BLaER1 (cell line): ENCODE measurements around the gene NEU1.
A peak's percentile ranks its signal among the peaks of the same experiment; 100 is the strongest.

Source experiments
- H3K27ac ChIP-seq: shearing (Covaris generic); formaldehyde crosslinking; 2 replicates; pipeline ENCODE4 v1.8.1; 2022
- H3K27me3 ChIP-seq: shearing (Covaris generic); formaldehyde crosslinking; 2 replicates; pipeline ENCODE4 v1.8.1; 2022
- H3K36me3 ChIP-seq: shearing (Covaris generic); formaldehyde crosslinking; 2 replicates; pipeline ENCODE4 v1.8.1; 2022
- H3K4me1 ChIP-seq: shearing (Covaris generic); formaldehyde crosslinking; 2 replicates; pipeline ENCODE4 v1.8.1; 2022
- H3K4me2 ChIP-seq: shearing (Covaris generic); formaldehyde crosslinking; 2 replicates; pipeline ENCODE4 v1.8.1; 2022
- H3K4me3 ChIP-seq: shearing (Covaris generic); formaldehyde crosslinking; 2 replicates; pipeline ENCODE4 v1.8.1; 2022
- H3K9ac ChIP-seq: shearing (Covaris generic); formaldehyde crosslinking; 2 replicates; pipeline ENCODE4 v1.8.1; 2022
- H3K9me3 ChIP-seq: shearing (Covaris generic); formaldehyde crosslinking; 2 replicates; pipeline ENCODE4 v1.8.1; 2022
- H4K20me1 ChIP-seq: shearing (Covaris generic); formaldehyde crosslinking; 2 replicates; pipeline ENCODE4 v1.8.1; 2022
- Cebpa-rat ChIP-seq: shearing (Covaris generic); IDR thresholded peaks from 2 replicates; pipeline ENCODE4 v1.8.1; 2022

Gene NEU1

DNA sequence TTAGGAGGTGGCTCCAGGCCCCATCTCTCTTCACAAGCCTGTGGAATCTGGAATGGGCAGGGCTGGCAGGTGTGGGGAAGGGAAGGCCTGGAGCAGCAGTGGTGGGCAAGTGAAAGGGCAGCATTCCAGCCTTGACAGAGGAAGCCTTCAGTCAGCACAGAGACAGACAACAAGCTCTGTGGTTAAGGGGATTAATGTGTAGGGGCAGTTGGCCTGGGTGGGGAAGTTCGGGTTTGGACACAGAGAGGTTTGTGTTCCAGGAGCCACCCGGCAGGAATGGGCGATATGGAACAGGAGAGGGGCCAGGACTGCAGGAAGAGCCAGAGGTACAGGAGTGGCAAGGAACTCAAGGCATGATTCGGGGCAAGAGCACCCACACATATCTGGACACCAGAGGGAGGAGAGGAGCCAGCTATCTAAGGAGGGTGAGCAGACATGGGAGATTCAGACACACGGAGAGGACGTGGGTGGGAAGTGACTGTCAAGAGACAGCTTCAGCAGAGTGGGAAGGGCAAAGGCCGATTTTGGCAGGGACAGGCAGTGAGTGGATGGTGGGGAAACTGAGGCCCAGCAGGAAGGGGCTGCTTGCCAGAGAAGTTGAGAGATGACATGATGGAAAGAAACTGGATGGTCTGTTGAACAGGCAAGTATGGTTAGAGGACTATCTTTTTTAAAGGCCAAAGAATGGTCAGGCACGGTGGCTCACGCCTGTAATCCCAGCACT lies 18.7 kb upstream of the NEU1 start:
- H3K9me3 ChIP-seq: no peaks in the 10 kb centered on the region
- H3K9ac ChIP-seq: no peak overlapping the region
- no peaks in the 10 kb centered on the region for H3K4me1 ChIP-seq
- no peak overlapping the region for H3K4me3 ChIP-seq
- no peak overlapping the region for H3K27ac ChIP-seq
- H3K4me2 ChIP-seq: no peak overlapping the region
- H4K20me1 ChIP-seq: peaks cover 19% of the 10 kb centered on the region; the same call in 1 of the 2 replicates
- no peak for TF ChIP-seq Cebpa-rat
- H3K27me3 ChIP-seq: no peaks in the 10 kb centered on the region
- H3K36me3 ChIP-seq: peaks cover 73% of the 10 kb centered on the region

DNA sequence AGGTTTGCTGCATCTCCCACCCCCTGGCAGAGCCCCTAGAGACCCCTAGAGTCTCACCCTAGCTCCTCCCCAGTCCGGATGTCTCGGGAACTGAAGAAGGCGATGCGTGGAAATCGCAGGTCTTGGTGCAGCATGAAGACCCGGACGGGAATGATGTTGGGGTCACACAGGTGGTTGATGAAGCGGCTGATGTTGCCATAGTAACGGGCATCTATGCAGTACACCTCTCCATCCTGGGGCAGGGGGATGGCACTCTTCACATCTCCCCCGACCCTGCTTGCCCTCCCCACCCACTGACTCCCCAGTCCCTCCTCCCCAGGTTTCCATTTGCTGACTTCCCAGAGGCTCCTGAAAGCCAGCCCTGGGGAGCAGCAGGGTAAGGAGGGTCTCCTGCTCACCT lies 18.0 kb upstream of the NEU1 start:
- no peak overlapping the region for H3K4me2 ChIP-seq
- no peak overlapping the region for H3K4me3 ChIP-seq
- peaks cover 67% of the 10 kb centered on the region for H3K36me3 ChIP-seq
- no peak overlapping the region for H3K27ac ChIP-seq
- H3K9me3 ChIP-seq: no peaks in the 10 kb centered on the region
- H4K20me1 ChIP-seq: peaks cover 19% of the 10 kb centered on the region; the same call in 1 of the 2 replicates
- no peaks in the 10 kb centered on the region for H3K27me3 ChIP-seq
- H3K4me1 ChIP-seq: no peaks in the 10 kb centered on the region
- no peak for TF ChIP-seq Cebpa-rat
- H3K9ac ChIP-seq: no peak overlapping the region

DNA sequence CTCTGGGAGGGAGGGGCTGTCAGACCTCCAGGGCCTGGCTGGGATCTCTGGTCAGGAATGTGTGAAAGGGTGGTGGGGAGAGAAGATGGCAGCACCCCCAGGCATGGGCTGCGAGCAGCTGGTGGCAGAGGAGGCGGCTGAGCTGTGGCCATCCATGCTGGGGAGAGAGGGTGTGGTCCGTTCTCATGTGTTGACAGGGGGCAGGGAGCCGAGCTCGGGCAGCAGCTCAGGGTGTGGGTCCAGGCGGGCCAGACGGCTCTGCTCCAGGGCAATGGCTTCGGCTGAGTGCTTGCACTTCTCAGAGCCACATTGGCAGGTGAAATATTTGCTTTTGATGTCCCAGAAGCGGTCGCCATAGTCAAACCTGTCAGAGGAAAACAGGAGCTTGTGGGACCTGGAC lies 17.3 kb upstream of the NEU1 start:
- no peak overlapping the region for H3K27ac ChIP-seq
- peaks cover 59% of the 10 kb centered on the region for H3K36me3 ChIP-seq
- H3K27me3 ChIP-seq: no peaks in the 10 kb centered on the region
- H3K9me3 ChIP-seq: no peaks in the 10 kb centered on the region
- no peak overlapping the region for H3K4me2 ChIP-seq
- H4K20me1 ChIP-seq: peaks cover 19% of the 10 kb centered on the region; the same call in 1 of the 2 replicates
- TF ChIP-seq Cebpa-rat: no peak
- peaks cover 2% of the 10 kb centered on the region for H3K4me1 ChIP-seq
- no peak overlapping the region for H3K9ac ChIP-seq
- H3K4me3 ChIP-seq: no peak overlapping the region

DNA sequence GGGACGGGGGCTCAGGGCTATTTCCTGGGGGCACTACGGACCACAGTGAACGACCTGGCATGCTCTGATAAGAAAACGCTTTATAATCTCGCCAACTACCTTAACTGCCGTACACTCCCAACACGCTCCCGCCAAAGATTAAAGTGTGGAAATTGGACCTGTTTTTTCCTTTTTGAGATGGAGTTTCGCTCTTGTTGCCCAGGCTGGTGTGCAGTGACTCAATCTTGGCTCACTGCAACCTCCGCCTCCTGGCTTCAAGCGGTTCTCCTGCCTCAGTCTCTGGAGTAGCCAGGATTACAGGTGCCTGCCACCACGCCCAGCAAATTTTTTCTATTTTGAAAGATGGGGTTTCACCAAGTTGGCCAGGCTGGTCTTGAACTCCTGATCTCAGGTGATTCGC lies 16.5 kb upstream of the NEU1 start:
- Histone ChIP-seq H3K4me1 (peaks cover 10% of the 10 kb centered on the region), H3K9ac (no peak overlapping the region), H3K27me3 (no peaks in the 10 kb centered on the region), H4K20me1 (peaks cover 19% of the 10 kb centered on the region; the same call in 1 of the 2 replicates), H3K4me2 (no peak overlapping the region), H3K4me3 (no peak overlapping the region), H3K9me3 (no peaks in the 10 kb centered on the region), H3K36me3 (peaks cover 52% of the 10 kb centered on the region), H3K27ac (no peak overlapping the region)
- TF ChIP-seq Cebpa-rat: no peak

DNA sequence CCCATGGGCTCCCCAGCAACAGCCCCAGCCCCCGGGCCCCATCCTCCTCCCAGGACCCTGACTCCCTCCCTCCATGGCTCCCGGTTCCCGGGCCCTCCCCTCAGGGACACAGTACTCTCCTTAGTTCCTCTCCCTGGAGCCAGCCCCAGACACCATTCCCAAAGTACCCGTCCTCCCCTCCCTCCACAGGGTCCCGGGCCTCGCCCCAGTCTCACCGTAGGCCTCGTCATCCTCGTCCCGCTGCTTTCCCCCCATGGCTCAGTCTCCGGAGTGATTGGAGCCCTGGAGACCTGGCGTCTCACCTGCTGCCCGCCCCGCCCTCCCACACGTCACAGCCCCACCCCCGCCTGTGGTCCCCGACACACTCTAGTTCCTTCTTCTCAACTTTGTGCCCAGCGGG lies 16.1 kb upstream of the NEU1 start, which contains the start of gene SLC44A4:
Gene SLC44A4, minus strand, starts transcription at position 272 of the 400 bp plus-strand sequence. Its CDS starts 17 bp downstream, at position 255.
- H3K4me3 ChIP-seq: no peak within 1 kb of the TSS
- no peak within 1 kb of the TSS for H3K9ac ChIP-seq
- no peak within 1 kb of the TSS for H3K4me2 ChIP-seq
- H3K27me3 ChIP-seq: no peaks in the 10 kb centered on the region
- 0 out of 2 replicates have a peak within 1 kb of the TSS, but pooled peaks have one; percentile 9 for H3K27ac ChIP-seq
- peaks cover 48% of the 10 kb centered on the region for H3K36me3 ChIP-seq
- H4K20me1 ChIP-seq: peaks cover 19% of the 10 kb centered on the region; the same call in 1 of the 2 replicates
- H3K9me3 ChIP-seq: no peaks in the 10 kb centered on the region
- H3K4me1 ChIP-seq: peaks cover 12% of the 10 kb centered on the region
- no peak for TF ChIP-seq Cebpa-rat

DNA sequence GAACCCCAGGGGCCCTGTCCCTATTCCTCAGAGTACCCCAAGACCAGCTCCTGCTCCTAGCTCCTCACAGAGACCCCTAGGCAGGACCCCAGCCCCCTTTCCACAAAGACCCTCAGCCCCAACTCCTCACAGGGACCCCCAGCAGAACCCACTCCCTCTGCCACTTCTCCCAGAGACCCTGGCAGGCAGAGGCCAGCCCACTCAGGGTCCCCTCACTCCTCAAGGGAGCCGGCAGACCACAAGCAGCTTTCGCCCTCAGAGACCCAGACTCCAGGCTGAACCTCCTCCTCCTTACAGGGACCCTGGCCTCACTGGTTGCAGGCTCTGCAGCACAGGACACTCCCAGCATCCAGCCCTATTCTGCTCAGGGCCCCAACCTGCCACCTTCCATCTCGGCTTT lies 15.6 kb upstream of the NEU1 start:
- Histone ChIP-seq H3K27ac (0 out of 2 replicates have a peak overlapping the region, but pooled peaks have one; percentile 9), H3K9me3 (no peaks in the 10 kb centered on the region), H3K27me3 (no peaks in the 10 kb centered on the region), H3K4me3 (no peak overlapping the region), H3K9ac (no peak overlapping the region), H4K20me1 (peaks cover 15% of the 10 kb centered on the region; the same call in 1 of the 2 replicates), H3K4me2 (no peak overlapping the region), H3K4me1 (peaks cover 12% of the 10 kb centered on the region), H3K36me3 (peaks cover 43% of the 10 kb centered on the region)
- TF ChIP-seq Cebpa-rat: no peak

DNA sequence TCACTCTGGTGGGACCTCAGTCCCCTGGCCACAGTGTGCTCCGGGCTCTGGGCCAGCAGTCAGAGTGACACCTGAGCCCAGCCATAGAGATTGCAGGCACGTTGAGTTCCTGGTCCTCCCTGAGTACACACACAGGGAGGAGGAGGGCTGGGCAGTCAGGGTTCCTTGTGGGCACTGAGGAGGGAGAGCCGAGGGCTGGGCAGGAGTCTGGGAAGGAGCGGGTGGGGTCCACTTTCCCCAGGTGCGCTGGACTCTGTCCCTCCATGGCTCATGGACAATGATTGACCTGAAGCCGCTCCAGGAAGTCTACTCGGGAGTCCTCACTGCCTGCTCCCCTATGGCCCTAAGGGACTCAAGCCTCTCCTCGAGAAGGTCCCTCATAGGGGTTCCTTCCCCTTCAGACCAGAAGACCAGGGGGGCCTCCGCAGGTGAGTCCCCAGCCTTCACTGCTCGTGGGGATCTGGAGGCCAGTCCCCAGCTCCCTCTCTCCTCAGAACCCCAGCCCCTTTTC lies 15.1 kb upstream of the NEU1 start:
- Histone ChIP-seq H3K4me3 (no peak overlapping the region), H3K4me2 (no peak overlapping the region), H3K4me1 (peaks cover 12% of the 10 kb centered on the region), H3K27me3 (no peaks in the 10 kb centered on the region), H3K27ac (no peak overlapping the region), H3K9ac (no peak overlapping the region), H3K36me3 (peaks cover 37% of the 10 kb centered on the region), H3K9me3 (no peaks in the 10 kb centered on the region), H4K20me1 (peaks cover 10% of the 10 kb centered on the region; the same call in 1 of the 2 replicates)
- TF ChIP-seq Cebpa-rat: no peak

DNA sequence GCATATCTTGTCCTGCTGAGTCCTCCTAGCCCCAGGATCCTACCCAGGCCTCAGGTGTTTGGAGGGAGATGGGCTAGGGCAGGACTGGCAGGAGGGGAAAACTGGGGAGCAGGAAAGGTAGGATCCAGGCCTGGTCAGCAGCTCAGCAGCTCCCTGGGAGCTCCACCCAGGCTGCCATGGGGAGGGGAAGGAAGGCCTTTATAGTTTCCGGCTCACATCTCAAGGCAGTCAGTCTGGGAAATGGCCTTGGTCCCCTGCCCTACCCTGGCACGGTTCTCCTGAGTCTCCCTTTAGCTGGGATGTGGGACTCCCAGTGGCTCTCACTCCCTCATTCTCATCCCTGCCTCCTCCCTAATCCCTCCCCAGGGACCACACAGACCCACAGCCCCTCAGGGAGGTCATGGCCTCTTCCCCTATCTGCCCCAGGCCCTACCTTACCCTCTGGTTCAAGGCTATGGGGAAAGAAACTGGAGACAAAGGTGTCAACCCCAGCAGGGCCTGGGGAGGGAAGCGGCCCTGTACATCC lies 14.6 kb upstream of the NEU1 start:
- no peaks in the 10 kb centered on the region for H3K27me3 ChIP-seq
- H3K4me1 ChIP-seq: peaks cover 12% of the 10 kb centered on the region
- no peaks in the 10 kb centered on the region for H3K9me3 ChIP-seq
- no peak overlapping the region for H3K4me3 ChIP-seq
- H3K36me3 ChIP-seq: peaks cover 32% of the 10 kb centered on the region
- H4K20me1 ChIP-seq: peaks cover 8% of the 10 kb centered on the region; the same call in 1 of the 2 replicates
- no peak overlapping the region for H3K9ac ChIP-seq
- no peak for TF ChIP-seq Cebpa-rat
- H3K4me2 ChIP-seq: no peak overlapping the region
- H3K27ac ChIP-seq: no peak overlapping the region

DNA sequence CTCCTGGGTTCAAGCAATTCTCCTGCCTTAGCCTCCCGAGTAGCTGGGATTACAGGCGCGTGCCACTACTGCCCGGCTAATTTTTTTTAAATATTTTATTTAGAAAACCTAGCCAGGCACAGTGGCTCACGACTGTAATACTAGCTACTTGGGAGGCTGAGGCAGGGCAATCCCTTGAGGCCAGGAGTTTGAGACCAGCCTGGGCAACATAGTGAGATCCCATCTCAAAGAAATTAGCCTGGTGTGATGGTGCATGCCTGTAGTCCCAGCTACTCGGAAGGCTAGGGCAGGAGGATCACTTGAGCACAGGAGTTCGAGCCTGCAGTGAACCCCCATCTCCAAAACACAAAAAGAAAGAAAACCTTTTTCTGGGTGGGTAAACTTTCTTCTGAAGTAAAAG lies 13.7 kb upstream of the NEU1 start:
- no peak overlapping the region for H3K4me2 ChIP-seq
- no peak for TF ChIP-seq Cebpa-rat
- peaks cover 24% of the 10 kb centered on the region for H3K36me3 ChIP-seq
- H3K27me3 ChIP-seq: no peaks in the 10 kb centered on the region
- H3K4me3 ChIP-seq: no peak overlapping the region
- peaks cover 12% of the 10 kb centered on the region for H3K4me1 ChIP-seq
- H4K20me1 ChIP-seq: peaks cover 5% of the 10 kb centered on the region; the same call in 1 of the 2 replicates
- H3K27ac ChIP-seq: no peak overlapping the region
- H3K9ac ChIP-seq: no peak overlapping the region
- H3K9me3 ChIP-seq: no peaks in the 10 kb centered on the region

DNA sequence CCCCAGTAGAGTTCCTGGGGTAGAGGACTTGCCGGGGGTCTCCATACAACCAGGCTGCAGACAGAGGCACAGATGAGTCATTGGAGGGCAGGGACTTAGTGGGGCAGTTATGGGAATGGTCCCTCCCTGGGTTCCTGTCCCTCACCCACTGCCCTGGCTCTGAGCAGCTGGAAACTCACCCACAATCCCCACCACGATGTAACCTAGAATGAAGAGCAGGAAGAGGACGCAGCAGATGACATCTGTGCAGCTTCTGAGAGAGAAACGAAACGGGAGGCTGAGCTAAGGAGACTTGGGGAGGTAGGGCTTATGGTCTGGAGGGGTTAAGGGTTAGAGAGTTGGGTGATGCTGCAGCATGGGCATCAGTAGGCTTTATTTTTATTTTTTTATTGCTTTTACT lies 13.3 kb upstream of the NEU1 start:
- H3K27me3 ChIP-seq: no peaks in the 10 kb centered on the region
- no peak overlapping the region for H3K9ac ChIP-seq
- H3K4me1 ChIP-seq: peaks cover 17% of the 10 kb centered on the region
- H3K36me3 ChIP-seq: peaks cover 19% of the 10 kb centered on the region
- H3K4me2 ChIP-seq: no peak overlapping the region
- no peak for TF ChIP-seq Cebpa-rat
- H3K9me3 ChIP-seq: no peaks in the 10 kb centered on the region
- H3K4me3 ChIP-seq: no peak overlapping the region
- no peak overlapping the region for H3K27ac ChIP-seq
- H4K20me1 ChIP-seq: peaks cover under 1% of the 10 kb centered on the region; the same call in 1 of the 2 replicates
